Suprapubic skin (tissue), 4 donors: ENCODE data around the gene OSTF1. TPM values are rescaled to one million over a fixed set of nuclear protein-coding genes. Genes with fewer than 3 reads are reported as not detected.

ENCODE experiments used
- DNase-seq, 2 donors: peaks; one replicate each; pipeline ENCODE4 v3.0.0-alpha.2; 2019; ENCODE audit warnings: low spot score in 2 of 2
- H3K27ac ChIP-seq: fragments of 200-600 bp; sonication (generic); one replicate; pipeline ENCODE4 v1.5.1; 2019
- H3K27me3 ChIP-seq: fragments of 200-600 bp; sonication (generic); one replicate; pipeline ENCODE4 v1.5.1; 2019
- H3K36me3 ChIP-seq: fragments of 200-600 bp; sonication (generic); one replicate; pipeline ENCODE4 v1.5.1; 2019
- H3K4me1 ChIP-seq: fragments of 200-600 bp; sonication (generic); one replicate; pipeline ENCODE4 v1.5.1; 2019
- H3K4me3 ChIP-seq: fragments of 200-600 bp; sonication (generic); one replicate; pipeline ENCODE4 v1.5.1; 2019; ENCODE audit warnings: mild to moderate bottlenecking
- H3K9me3 ChIP-seq: fragments of 200-600 bp; sonication (generic); one replicate; pipeline ENCODE4 v1.5.1; 2019
- CTCF ChIP-seq, 2 donors: fragments of 200-600 bp in 1 of 2; fragments of 450-650 bp in 1 of 2; sonication (generic) in 1 of 2; IDR thresholded peaks; one replicate each; pipeline ENCODE4 v1.5.1; 2016 to 2019; ENCODE audit warnings: antibody characterized with exemption in 2 of 2, mild to moderate bottlenecking in 1 of 2, moderate library complexity in 1 of 2
- EP300 ChIP-seq: sonication (generic); formaldehyde crosslinking; IDR thresholded peaks from one replicate; pipeline ENCODE4 v1.6.1; 2017; ENCODE audit warnings: antibody characterized with exemption
- POLR2A ChIP-seq, 2 donors: fragments of 450-650 bp; IDR thresholded peaks; one replicate each; pipeline ENCODE4 v1.6.1; 2017; ENCODE audit warnings: antibody characterized with exemption in 2 of 2, mild to moderate bottlenecking in 2 of 2, moderate library complexity in 2 of 2
- POLR2AphosphoS5 ChIP-seq, 3 donors: sonication (generic); formaldehyde crosslinking; IDR thresholded peaks; one replicate each; pipeline ENCODE4 v1.6.1; 2017; ENCODE audit warnings: antibody characterized with exemption in 3 of 3
- whole genome bisulfite sequencing: methylation state at CpG from one replicate; pipeline ENCODE4 v1.1.5; 2018; 5-methylcytosine and 5-hydroxymethylcytosine counted together
- total RNA-seq, 4 donors: library from RNA; depleted of rRNA; stranded (reverse); fragments of >200 nt; gene quantifications; one replicate each; pipeline ENCODE4 v1.1.0, GENCODE V29; 2016

OSTF1 gene
- total RNA-seq, 4 donors from 2014 or later: 32.3 to 46.3 (median 44.3) TPM

DNA sequence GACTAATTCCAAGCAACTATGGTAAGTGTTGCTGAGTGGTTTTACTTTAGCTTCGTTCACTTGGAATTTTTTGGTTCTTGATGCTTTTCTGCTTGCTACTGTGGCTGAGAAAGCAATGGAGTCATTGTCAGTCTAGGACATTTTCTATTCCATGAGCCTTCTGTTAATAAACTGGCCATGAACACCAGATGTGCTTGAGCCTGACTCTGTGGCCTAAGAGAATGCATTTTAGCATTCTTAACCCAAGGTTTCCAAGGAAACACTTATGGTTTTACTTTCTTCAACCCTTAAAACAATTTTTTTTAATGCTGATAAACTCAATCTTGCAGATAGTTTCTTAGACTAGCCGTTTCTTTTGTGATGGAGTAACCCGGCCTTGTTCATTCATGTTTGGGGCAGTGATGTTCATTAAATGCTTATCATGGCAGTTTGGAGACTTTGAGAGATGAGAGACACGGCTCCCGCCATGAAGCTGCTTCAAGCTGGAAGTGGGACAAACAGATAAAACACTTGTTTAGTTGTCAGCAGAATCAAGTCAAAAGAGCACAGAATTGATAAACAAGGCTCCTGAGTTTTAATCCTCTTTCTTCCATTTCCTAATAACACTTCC, 42.4 kb downstream of the OSTF1 start:
- DNase-seq: no peak
- H3K36me3 ChIP-seq: peaks cover 46% of the 10 kb centered on the region
- 54% methylated on average over 5 of the region's 5 CpGs for WGBS
- no peak overlapping the region for H3K4me3 ChIP-seq
- no peaks in the 10 kb centered on the region for H3K9me3 ChIP-seq
- TF ChIP-seq CTCF (IDR thresholded peaks at IDR 0.05) (no peak), POLR2AphosphoS5 (IDR thresholded peaks at IDR 0.05) (no peak), POLR2A (IDR thresholded peaks at IDR 0.05) (no peak), EP300 (no peak)
- H3K4me1 ChIP-seq: no peaks in the 10 kb centered on the region
- H3K27me3 ChIP-seq: no peaks in the 10 kb centered on the region
- H3K27ac ChIP-seq: no peak overlapping the region

DNA sequence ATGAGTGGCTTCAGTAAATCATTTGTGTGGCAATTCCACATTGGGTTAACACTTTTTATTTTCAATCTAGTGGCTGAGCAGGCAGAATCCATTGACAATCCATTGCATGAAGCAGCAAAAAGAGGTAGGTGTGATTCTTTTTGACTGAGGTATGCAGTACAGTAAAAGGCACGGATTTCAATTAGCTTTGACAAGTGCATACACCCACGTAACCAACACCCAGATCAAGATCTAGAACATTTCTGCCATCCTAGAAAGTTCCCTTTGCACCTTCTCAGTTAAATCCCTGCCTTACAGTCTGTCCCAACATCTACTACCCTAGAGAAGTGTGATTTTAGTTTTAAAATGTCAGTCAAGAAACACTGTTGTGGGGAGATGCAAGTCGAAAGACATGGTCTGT, 43.4 kb downstream of the OSTF1 start:
- no peak for DNase-seq
- Histone ChIP-seq H3K27me3 (no peaks in the 10 kb centered on the region), H3K36me3 (peaks cover 52% of the 10 kb centered on the region), H3K4me1 (no peaks in the 10 kb centered on the region), H3K27ac (no peak overlapping the region), H3K9me3 (no peaks in the 10 kb centered on the region), H3K4me3 (no peak overlapping the region)
- WGBS: 84% methylated on average over 3 of the region's 3 CpGs
- no peak for TF ChIP-seq CTCF (IDR thresholded peaks at IDR 0.05)
- no peak for TF ChIP-seq POLR2A (IDR thresholded peaks at IDR 0.05)
- no peak for TF ChIP-seq POLR2AphosphoS5 (IDR thresholded peaks at IDR 0.05)
- no peak for TF ChIP-seq EP300

GRCh38 chr9:75132244-75132643, 43.9 kb downstream of the OSTF1 start:
- Histone ChIP-seq H3K4me1 (no peaks in the 10 kb centered on the region), H3K9me3 (no peaks in the 10 kb centered on the region), H3K36me3 (peaks cover 56% of the 10 kb centered on the region), H3K27ac (no peak overlapping the region), H3K27me3 (no peaks in the 10 kb centered on the region), H3K4me3 (no peak overlapping the region)
- DNase-seq: no peak
- 81% methylated on average over 4 of the region's 4 CpGs for WGBS
- no peak for TF ChIP-seq CTCF (IDR thresholded peaks at IDR 0.05)
- no peak for TF ChIP-seq POLR2AphosphoS5 (IDR thresholded peaks at IDR 0.05)
- TF ChIP-seq POLR2A (IDR thresholded peaks at IDR 0.05): no peak
- no peak for TF ChIP-seq EP300

DNA sequence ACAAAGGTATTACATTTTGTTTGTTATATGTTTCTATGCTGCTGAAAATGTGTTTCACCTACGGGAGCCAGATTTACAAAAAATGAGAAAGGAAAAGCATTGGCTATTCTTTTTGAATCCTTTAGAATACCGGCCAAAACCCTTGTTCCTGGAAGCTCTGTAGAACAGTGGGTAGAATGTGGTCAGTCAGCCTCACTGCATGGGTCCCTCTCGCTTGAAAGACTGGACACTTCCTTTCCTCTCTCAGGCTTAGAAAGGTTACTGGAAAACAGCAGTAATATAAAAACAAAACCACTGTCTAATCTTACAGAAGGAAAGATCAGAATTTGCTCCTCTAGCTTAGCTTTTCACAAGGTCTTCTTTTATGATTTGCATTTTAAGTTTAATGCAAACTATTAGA, 45.1 kb downstream of the OSTF1 start:
- no peak overlapping the region for H3K4me3 ChIP-seq
- TF ChIP-seq POLR2AphosphoS5 (IDR thresholded peaks at IDR 0.05): no peak
- no peak for TF ChIP-seq EP300
- no peak for TF ChIP-seq CTCF (IDR thresholded peaks at IDR 0.05)
- TF ChIP-seq POLR2A (IDR thresholded peaks at IDR 0.05): no peak
- 96% methylated on average over 3 of the region's 3 CpGs for whole genome bisulfite sequencing
- H3K36me3 ChIP-seq: peaks cover 67% of the 10 kb centered on the region
- no peak overlapping the region for H3K27ac ChIP-seq
- no peaks in the 10 kb centered on the region for H3K4me1 ChIP-seq
- H3K27me3 ChIP-seq: no peaks in the 10 kb centered on the region
- DNase-seq: no peak
- no peaks in the 10 kb centered on the region for H3K9me3 ChIP-seq

DNA sequence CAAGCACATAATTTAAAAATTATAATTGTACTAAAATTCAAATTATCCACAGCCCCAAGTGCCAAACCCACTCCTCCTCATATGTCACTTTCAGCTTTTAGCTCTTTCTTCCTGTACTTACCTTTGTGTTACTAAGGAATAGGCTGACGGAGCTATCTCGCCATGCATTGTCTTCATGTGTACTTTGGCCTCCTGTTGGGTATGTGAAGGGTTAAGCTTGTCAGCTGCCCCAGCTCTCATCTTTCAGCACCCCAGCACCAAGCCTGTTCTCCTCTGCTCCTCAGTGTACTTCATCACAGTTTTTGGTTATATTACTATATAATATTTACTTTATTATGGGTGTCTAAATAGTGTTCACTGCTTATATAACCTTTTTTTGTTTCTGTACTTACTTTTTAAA, 46.2 kb downstream of the OSTF1 start:
- no peak for TF ChIP-seq EP300
- no peak for TF ChIP-seq POLR2AphosphoS5 (IDR thresholded peaks at IDR 0.05)
- TF ChIP-seq POLR2A (IDR thresholded peaks at IDR 0.05): no peak
- TF ChIP-seq CTCF (IDR thresholded peaks at IDR 0.05): no peak
- Histone ChIP-seq H3K36me3 (peaks cover 76% of the 10 kb centered on the region), H3K27me3 (no peaks in the 10 kb centered on the region), H3K4me1 (no peaks in the 10 kb centered on the region), H3K4me3 (no peak overlapping the region), H3K9me3 (no peaks in the 10 kb centered on the region), H3K27ac (no peak overlapping the region)
- WGBS: 98% methylated on average over 2 of the region's 2 CpGs
- DNase-seq: no peak
